Caco-2 (cell line): ENCODE data around the gene SFN. TPM values are rescaled to one million over a fixed set of nuclear protein-coding genes. Genes with fewer than 3 reads are reported as not detected.

ENCODE experiments used
- BruUV-seq: library from RNA; stranded (reverse); fragments of 400-500 nt; replicated peaks from 2 replicates; lab custom pipeline; 2021; lab: Mats Ljungman, UMichigan
- CTCF ChIA-PET: fragments of 300-600 bp; sonication (Branson Sonifier 250); formaldehyde crosslinking; loops from one replicate; lab custom pipeline; 2022; ENCODE audit warnings: antibody characterized with exemption; lab: Charles Lee
- POLR2A ChIA-PET: fragments of 300-600 bp; sonication (Branson Sonifier 250); formaldehyde crosslinking; loops from one replicate; lab custom pipeline; 2022; ENCODE audit warnings: antibody characterized with exemption; lab: Charles Lee
- DNase-seq, 2 experiments: peaks; one replicate each; pipeline versions ENCODE4 v3.0.0 to v3.0.0-alpha.2; 2020 to 2022
- H3K27me3 ChIP-seq: replicated peaks from 2 replicates; pipeline ENCODE4 v1.6.0; 2011; ENCODE audit warnings: low read length; ENCODE audit not compliant: control insufficient read depth, insufficient read depth
- H3K36me3 ChIP-seq: 2 replicates; pipeline ENCODE4 v1.5.1; 2011; ENCODE audit warnings: low read length; ENCODE audit not compliant: control insufficient read depth, insufficient read depth
- H3K4me1 ChIP-seq: fragments of 250-450 bp; sonication (Bioruptor Pico); 2 replicates; pipeline ENCODE4 v1.5.1; 2020; ENCODE audit warnings: mild to moderate bottlenecking
- H3K4me3 ChIP-seq: 2 replicates; pipeline ENCODE4 v1.5.1; 2011; ENCODE audit warnings: low read depth, mild to moderate bottlenecking, control low read depth, low read length
- H3K9me3 ChIP-seq: fragments of 250-450 bp; sonication (Bioruptor Pico); 2 replicates; pipeline ENCODE4 v1.5.1; 2020; ENCODE audit warnings: mild to moderate bottlenecking, moderate library complexity
- H3K27ac Mint-ChIP-seq: one replicate; pipeline ENCODE4 v1.8.0; 2022; ENCODE audit warnings: mixed read lengths; ENCODE audit not compliant: unreplicated experiment
- H3K27me3 Mint-ChIP-seq: one replicate; pipeline ENCODE4 v1.8.0; 2022; ENCODE audit warnings: mixed read lengths; ENCODE audit not compliant: insufficient read depth, unreplicated experiment
- H3K36me3 Mint-ChIP-seq: one replicate; pipeline ENCODE4 v1.8.0; 2022; ENCODE audit warnings: mild to moderate bottlenecking, mixed read lengths; ENCODE audit not compliant: insufficient read depth, unreplicated experiment
- H3K4me1 Mint-ChIP-seq: one replicate; pipeline ENCODE4 v1.8.0; 2022; ENCODE audit warnings: low read depth, mixed read lengths; ENCODE audit not compliant: unreplicated experiment
- H3K4me3 Mint-ChIP-seq: one replicate; pipeline ENCODE4 v1.8.0; 2022; ENCODE audit warnings: mild to moderate bottlenecking, moderate library complexity, mixed read lengths; ENCODE audit not compliant: unreplicated experiment
- H3K9me3 Mint-ChIP-seq: one replicate; pipeline ENCODE4 v1.8.0; 2022; ENCODE audit warnings: mixed read lengths; ENCODE audit not compliant: unreplicated experiment
- CTCF ChIP-seq, 2 experiments: fragments of 200-600 bp in 1 of 2; IDR thresholded peaks; 1 replicate in 1 of 2; 2 replicates in 1 of 2; pipeline versions ENCODE4 v1.5.1 to v1.8.0; 2011 to 2022; ENCODE audit warnings: antibody characterized with exemption in 1 of 2, control low read depth in 1 of 2, inconsistent platforms in 1 of 2, low read depth in 1 of 2, low read length in 1 of 2, mild to moderate bottlenecking in 1 of 2, moderate library complexity in 1 of 2; ENCODE audit not compliant: insufficient read depth in 1 of 2, severe bottlenecking in 1 of 2, unreplicated experiment in 1 of 2
- intact Hi-C: fragments of 100-400 bp; cut with micrococcal nuclease; formaldehyde crosslinking; loops from one replicate; pipeline ENCODE4 v1.10.0; 2022; ENCODE audit not compliant: unreplicated experiment
- total RNA-seq: library from RNA; stranded (reverse); gene quantifications from 2 replicates; pipeline ENCODE4 v1.2.3, GENCODE V29; 2022

Gene SFN
- total RNA-seq, 1 experiment from 2014 or later, result 21.4 TPM

- peak within 1 kb of the TSS; percentile 90 for H3K27ac Mint-ChIP-seq
- ChIA-PET CTCF (interaction anchor here (0.6 to 1.2 kb wide), 7 partner anchors 10 to 390 kb away, joined by 3 to 5 read pairs (median 3); partner anchors contain the start of genes GPATCH3, NR0B2 and NUDC), POLR2A (interaction anchor here (0.6 to 2.5 kb wide), 9 partner anchors 11 to 417 kb away, joined by 3 to 23 read pairs (median 3); partner anchors contain the start of genes GPATCH3, NR0B2, PIGV and SFN)
- H3K36me3 ChIP-seq, result no peaks in the 10 kb centered on the region; the same call in none of the 2 replicates
- H3K27me3 ChIP-seq, result no peaks in the 10 kb centered on the region
- peaks cover 11% of the 10 kb centered on the region for H3K4me1 Mint-ChIP-seq
- TF ChIP-seq CTCF (IDR thresholded peaks at IDR 0.05; ENCODE audit: insufficient read depth in 1 of 2, low read depth in 1 of 2, low read length in 1 of 2, severe bottlenecking in 1 of 2, unreplicated experiment in 1 of 2), result no peak
- H3K9me3 ChIP-seq, result no peaks in the 10 kb centered on the region
- H3K4me3 Mint-ChIP-seq, result peak within 1 kb of the TSS; percentile 88
- no peaks in the 10 kb centered on the region for H3K4me1 ChIP-seq
- H3K4me3 ChIP-seq, result peak within 1 kb of the TSS; percentile 96
- H3K9me3 Mint-ChIP-seq, result no peaks in the 10 kb centered on the region
- BruUV-seq, result no TSS peak
- peaks cover 75% of the 10 kb centered on the region for H3K36me3 Mint-ChIP-seq
- intact Hi-C loops, result loop anchor here (1.0 kb wide), 1 partner anchor 24 kb away; no protein-coding TSS in a partner anchor
- H3K27me3 Mint-ChIP-seq, result no peaks in the 10 kb centered on the region
- peak; percentile 69 to 73 for DNase-seq
Observed at GRCh38 chr1:26889551-26890466, 26.9 kb downstream of the SFN start, which contains the start of gene GPN2. TSS of gene GPN2 (minus strand) at chr1:26890283. CDS start at chr1:26890096, 187 bp downstream.

- Mint-ChIP-seq H3K9me3 (no peaks in the 10 kb centered on the region), H3K36me3 (peaks cover 70% of the 10 kb centered on the region), H3K4me3 (peak overlapping the region; percentile 88), H3K4me1 (peaks cover 11% of the 10 kb centered on the region), H3K27ac (peak overlapping the region; percentile 90), H3K27me3 (no peaks in the 10 kb centered on the region)
- no peak for DNase-seq
- ChIA-PET CTCF (interaction anchor here (0.6 to 1.1 kb wide), 6 partner anchors 9 to 390 kb away, joined by 3 to 5 read pairs (median 3); partner anchors contain the start of genes GPATCH3, NR0B2 and NUDC), POLR2A (interaction anchor here (0.6 to 2.5 kb wide), 8 partner anchors 10 to 117 kb away, joined by 3 to 23 read pairs (median 3); partner anchors contain the start of genes GPATCH3, NR0B2, PIGV and SFN)
- no peaks in the 10 kb centered on the region for H3K27me3 ChIP-seq
- TSS peak; percentile 94 for BruUV-seq
- H3K36me3 ChIP-seq, result no peaks in the 10 kb centered on the region; the same call in none of the 2 replicates
- TF ChIP-seq CTCF (IDR thresholded peaks at IDR 0.05; ENCODE audit: insufficient read depth in 1 of 2, low read depth in 1 of 2, low read length in 1 of 2, severe bottlenecking in 1 of 2, unreplicated experiment in 1 of 2), result no peak
- intact Hi-C loops, result loop anchor here (1.0 kb wide), 1 partner anchor 24 kb away; no protein-coding TSS in a partner anchor
- H3K4me1 ChIP-seq, result no peaks in the 10 kb centered on the region
- peak overlapping the region; percentile 96 for H3K4me3 ChIP-seq
- H3K9me3 ChIP-seq, result no peaks in the 10 kb centered on the region
Observed at GRCh38 chr1:26890467-26890796, 27.5 kb downstream of the SFN start.

- no TSS peak for BruUV-seq
- Histone ChIP-seq H3K36me3 (no peaks in the 10 kb centered on the region), H3K4me1 (0 out of 2 replicates have a peak, but pooled peaks cover 3% of the 10 kb centered on the region), H3K9me3 (no peaks in the 10 kb centered on the region), H3K27me3 (no peaks in the 10 kb centered on the region), H3K4me3 (no peak overlapping the region)
- no peaks in the 10 kb centered on the region for H3K27me3 Mint-ChIP-seq
- H3K36me3 Mint-ChIP-seq, result peaks cover 54% of the 10 kb centered on the region
- H3K27ac Mint-ChIP-seq, result no peak overlapping the region
- CTCF ChIA-PET, result no interaction called here
- no peak for TF ChIP-seq CTCF (IDR thresholded peaks at IDR 0.05; ENCODE audit: insufficient read depth in 1 of 2, low read depth in 1 of 2, low read length in 1 of 2, severe bottlenecking in 1 of 2, unreplicated experiment in 1 of 2)
- H3K9me3 Mint-ChIP-seq, result no peaks in the 10 kb centered on the region
- no peak overlapping the region for H3K4me3 Mint-ChIP-seq
- intact Hi-C loops, result no loop called here
- H3K4me1 Mint-ChIP-seq, result peaks cover 4% of the 10 kb centered on the region
- no peak for DNase-seq
- POLR2A ChIA-PET, result interaction anchor here (0.5 kb wide), 1 partner anchor 38 kb away, joined by 6 read pairs; no protein-coding TSS in a partner anchor
Observed at GRCh38 chr1:26894263-26894662, 31.3 kb downstream of the SFN start.
